ENCODE measurements around the gene SRSF3. TPM values are rescaled to one million over a fixed set of nuclear protein-coding genes. Genes with fewer than 3 reads are reported as not detected.
"Not testable (repeated sequence)": the region's sequence is repeated elsewhere in the genome, so short reads cannot be mapped to it uniquely, and the experiment has no call there.

The SRSF3 gene
- polyA plus RNA-seq, 4 donors = 583 to 634 (median 599) TPM

DNA sequence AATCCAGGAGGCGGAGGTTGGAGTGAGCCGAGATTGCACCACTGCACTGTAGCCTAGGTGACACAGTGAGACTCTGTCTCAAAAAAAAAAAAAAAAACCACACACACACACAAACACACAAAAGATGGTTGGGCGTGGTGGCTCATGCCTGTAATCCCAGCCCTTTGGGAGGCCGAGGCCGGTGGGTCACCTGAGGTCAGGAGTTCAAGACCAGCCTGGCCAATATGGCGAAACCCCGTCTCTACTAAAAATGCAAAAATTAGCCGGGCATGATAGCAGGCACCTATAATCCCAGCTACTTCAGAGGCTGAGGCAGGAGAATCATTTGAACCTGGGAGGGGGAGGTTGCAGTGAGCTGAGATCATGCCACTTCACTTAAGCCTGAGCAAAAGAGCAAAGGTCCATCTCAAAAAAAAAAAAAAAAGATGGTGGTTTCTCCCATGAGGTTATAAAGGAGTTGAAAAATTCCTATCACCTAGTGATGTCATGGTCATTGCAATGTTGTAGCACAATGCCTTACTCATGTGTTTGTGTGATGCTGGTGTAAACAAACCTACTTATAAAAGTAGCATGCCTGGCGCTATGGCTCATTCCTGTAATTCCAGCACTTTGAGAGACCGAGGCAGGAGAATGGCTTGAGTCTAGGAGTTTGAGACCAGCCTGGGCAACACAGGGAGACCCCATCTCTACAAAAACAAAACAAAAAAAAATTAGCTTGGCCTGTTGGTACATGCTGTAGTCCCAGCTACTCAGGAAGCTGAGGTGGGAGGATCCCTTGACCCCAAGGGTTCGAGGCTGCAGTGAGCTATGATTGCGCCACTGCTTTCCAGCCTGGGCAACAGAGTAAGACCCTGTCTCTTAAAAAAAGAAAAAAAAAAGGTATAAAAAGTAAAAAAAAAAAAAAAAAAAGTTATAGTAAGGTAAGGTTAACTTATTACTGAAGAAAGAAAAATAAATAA is 21.5 kb upstream of the SRSF3 start:
- DNase-seq (ENCODE audit: low read depth in 4 of 4, low spot score in 3 of 4) = not testable (repeated sequence)

DNA sequence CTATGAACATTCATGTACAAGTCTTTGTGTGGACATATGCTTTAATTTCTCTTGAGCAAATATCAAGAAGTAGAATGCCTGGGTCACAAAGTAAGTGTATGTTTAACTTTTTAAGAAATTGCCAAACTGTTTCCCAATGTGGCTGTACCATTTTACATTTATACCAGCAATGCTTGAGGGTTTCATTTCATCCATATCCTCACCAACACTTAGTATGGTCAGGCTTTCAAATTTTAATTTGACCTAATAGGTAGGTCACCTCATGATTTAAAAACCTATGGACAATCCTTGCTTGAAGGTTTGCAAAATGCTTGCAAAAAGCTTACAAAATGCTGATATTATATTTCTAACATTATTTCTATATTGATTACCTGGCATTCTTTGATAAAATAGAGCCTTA is 19.5 kb upstream of the SRSF3 start:
- no peak for DNase-seq (ENCODE audit: low read depth in 4 of 4, low spot score in 3 of 4)

- no peak for DNase-seq (ENCODE audit: low read depth in 4 of 4, low spot score in 3 of 4)
These were observed 17.6 kb upstream of the SRSF3 start for GRCh38 chr6:36576578-36576977.

GRCh38 chr6:36577301-36577700 is 16.9 kb upstream of the SRSF3 start:
- DNase-seq (ENCODE audit: low read depth in 4 of 4, low spot score in 3 of 4) = no peak

DNA sequence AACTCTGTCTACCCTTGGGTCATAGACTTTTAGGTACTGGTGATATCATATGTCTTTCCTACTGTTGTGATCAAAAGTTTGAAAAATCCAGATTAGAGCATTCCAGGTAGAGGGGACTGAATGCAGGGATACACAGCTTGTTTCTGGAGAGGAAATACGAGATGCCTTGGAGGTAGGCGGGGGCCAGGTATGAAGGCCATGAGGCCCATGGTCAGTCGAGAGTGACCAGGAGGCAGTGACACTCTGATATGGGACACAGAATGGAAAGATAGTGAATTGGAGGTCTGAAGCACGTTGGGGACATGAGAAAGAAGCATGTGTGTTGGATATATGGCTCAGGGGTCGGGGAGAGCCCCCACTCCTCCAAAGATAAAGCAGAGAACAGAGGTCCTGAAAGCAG is 16.1 kb upstream of the SRSF3 start:
- no peak for DNase-seq (ENCODE audit: low read depth in 4 of 4, low spot score in 3 of 4)

DNA sequence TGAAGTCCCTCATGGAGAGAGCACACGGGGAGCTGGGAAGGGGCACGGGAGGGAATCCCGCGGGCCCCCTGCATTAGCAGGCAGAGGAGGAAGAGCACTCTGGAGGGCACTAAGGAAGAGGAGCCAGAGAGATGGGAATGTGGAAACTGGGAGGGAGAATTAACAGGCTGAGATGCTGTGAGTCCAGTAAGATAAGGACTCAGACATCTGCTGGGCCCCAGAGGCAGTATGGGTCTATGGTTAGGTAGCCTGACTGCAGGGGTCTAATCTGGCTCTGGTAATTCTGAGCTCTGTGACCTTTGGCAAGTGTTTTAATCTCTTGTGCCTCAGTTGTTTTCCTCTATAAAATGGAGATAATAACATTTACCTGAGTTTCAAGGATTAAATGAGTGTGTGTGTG is 15.7 kb upstream of the SRSF3 start:
- DNase-seq (ENCODE audit: low read depth in 4 of 4, low spot score in 3 of 4) = no peak

DNA sequence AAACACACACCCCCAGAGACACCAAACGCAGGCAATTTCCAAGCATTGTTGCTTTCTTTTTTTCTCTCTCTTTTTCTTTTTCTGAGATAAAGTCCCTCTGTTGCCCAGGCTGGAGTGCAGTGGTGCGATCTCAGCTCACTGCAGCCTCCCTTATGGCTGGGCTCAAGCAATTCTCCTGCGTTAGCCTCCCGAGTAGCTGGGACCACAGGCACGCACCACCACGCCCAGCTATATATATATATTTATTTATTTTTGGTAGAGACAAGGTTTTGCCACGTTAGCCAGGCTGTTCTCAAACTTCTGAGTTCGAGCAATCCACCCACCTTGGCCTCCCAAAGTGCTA is 14.0 kb upstream of the SRSF3 start:
- no peak for DNase-seq (ENCODE audit: low read depth in 4 of 4, low spot score in 3 of 4)

- no peak for DNase-seq (ENCODE audit: low read depth in 4 of 4, low spot score in 3 of 4)
These were observed 12.4 kb upstream of the SRSF3 start for GRCh38 chr6:36581716-36582115.

DNA sequence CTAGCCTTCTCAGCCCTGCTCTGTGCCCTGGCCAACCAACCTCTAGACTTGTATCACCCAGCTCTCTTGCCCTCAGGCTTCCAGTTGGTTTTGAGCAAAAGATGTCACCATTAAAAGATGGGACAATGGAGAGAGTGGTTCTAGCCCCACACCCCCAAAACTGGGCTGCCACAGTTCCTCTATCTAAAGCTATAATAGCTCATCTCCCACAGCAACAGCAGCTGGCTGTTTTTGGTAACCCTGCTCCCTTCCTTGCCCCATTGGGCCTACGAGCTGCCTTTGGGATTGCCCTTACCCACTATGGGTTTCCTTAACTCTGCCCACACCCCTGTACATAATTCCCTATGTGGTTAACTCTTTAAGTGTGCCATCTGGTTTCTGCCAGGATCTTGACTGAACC is 7.6 kb upstream of the SRSF3 start:
- no peak for DNase-seq (ENCODE audit: low read depth in 4 of 4, low spot score in 3 of 4)

- DNase-seq (ENCODE audit: low read depth in 4 of 4, low spot score in 3 of 4) = not testable (repeated sequence)
These were observed 5.1 kb upstream of the SRSF3 start for GRCh38 chr6:36589025-36589400.

GRCh38 chr6:36590237-36590636 is 3.9 kb upstream of the SRSF3 start:
- no peak for DNase-seq (ENCODE audit: low read depth in 4 of 4, low spot score in 3 of 4)

DNA sequence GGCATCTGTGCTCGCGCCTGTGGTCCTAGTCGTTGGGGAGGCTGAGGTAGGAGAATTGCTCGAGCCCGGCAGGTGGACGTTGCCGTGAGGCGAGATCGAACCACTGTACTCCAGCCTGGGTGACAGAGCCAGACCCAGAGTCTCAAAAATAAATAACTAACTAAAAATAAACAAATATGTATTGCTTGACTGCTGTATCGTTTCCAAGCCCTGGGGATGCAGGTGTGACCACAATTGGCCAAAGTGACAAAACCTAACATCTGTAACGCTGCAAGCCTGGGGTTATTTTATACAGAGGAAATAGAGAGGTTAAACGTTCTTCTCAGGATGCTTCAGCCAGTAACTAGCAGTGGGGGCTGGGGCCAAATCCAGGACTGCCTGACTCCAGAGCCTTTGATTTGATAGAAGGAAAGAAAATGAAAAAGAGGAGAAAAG is 1.9 kb upstream of the SRSF3 start:
- no peak for DNase-seq (ENCODE audit: low read depth in 4 of 4, low spot score in 3 of 4)

- DNase-seq (ENCODE audit: low read depth in 4 of 4, low spot score in 3 of 4) = peak in 3 of 4 donors; percentile 51 to 67 (median 57)
These were observed 563 bp upstream of the SRSF3 start for GRCh38 chr6:36593569-36594028.

GRCh38 chr6:36594816-36595643 is 868 bp downstream of the SRSF3 start:
- DNase-seq (ENCODE audit: low read depth in 4 of 4, low spot score in 3 of 4) = peak in 3 of 4 donors; percentile 36 to 60 (median 42)

- no peak for DNase-seq (ENCODE audit: low read depth in 4 of 4, low spot score in 3 of 4)
These were observed 2.2 kb downstream of the SRSF3 start for GRCh38 chr6:36596356-36596755.

GRCh38 chr6:36597775-36598174 is 3.6 kb downstream of the SRSF3 start:
- DNase-seq (ENCODE audit: low read depth in 4 of 4, low spot score in 3 of 4) = no peak

GRCh38 chr6:36598326-36598725 is 4.2 kb downstream of the SRSF3 start:
- no peak for DNase-seq (ENCODE audit: low read depth in 4 of 4, low spot score in 3 of 4)

DNA sequence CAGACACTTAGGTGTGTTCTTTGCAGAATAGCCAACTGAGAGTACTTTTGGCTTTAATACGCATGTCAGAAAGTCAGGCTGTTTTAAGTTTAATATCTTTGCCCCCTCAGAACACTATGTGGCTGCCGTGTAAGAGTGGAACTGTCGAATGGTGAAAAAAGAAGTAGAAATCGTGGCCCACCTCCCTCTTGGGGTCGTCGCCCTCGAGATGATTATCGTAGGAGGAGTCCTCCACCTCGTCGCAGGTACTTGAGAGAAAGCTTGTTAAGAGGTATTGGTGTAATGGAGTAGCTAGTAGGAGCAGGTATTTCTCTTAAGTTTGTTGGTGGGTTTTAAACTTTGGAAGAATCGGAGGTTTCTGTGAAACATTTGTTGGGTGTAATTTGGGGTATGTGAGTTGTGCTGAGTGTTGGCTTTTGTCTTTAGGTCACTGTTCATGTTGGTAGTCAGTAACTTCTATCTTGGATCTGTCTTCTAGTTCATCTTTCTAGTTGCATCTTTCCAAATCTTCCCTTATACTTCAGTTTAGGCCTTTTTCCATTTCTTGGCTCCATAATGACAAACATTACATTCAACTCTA is 4.7 kb downstream of the SRSF3 start:
- DNase-seq (ENCODE audit: low read depth in 4 of 4, low spot score in 3 of 4) = no peak

- no peak for DNase-seq (ENCODE audit: low read depth in 4 of 4, low spot score in 3 of 4)
These were observed 5.6 kb downstream of the SRSF3 start for GRCh38 chr6:36599791-36600209.

GRCh38 chr6:36600564-36601146 is 6.5 kb downstream of the SRSF3 start:
- no peak for DNase-seq (ENCODE audit: low read depth in 4 of 4, low spot score in 3 of 4)

DNA sequence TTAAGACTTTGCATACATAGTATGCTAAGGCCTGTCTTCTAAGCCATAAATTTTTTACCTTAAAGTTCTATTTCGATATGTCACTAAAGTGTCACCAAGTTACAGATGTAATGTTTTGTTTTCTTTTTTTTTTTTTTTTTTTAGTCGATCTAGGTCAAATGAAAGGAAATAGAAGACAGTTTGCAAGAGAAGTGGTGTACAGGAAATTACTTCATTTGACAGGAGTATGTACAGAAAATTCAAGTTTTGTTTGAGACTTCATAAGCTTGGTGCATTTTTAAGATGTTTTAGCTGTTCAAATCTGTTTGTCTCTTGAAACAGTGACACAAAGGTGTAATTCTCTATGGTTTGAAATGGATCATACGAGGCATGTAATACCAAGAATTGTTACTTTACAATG is 7.7 kb downstream of the SRSF3 start:
- DNase-seq (ENCODE audit: low read depth in 4 of 4, low spot score in 3 of 4) = not testable (repeated sequence)

All from right renal pelvis (tissue), 4 donors.